A549 (cell line): ENCODE results near the gene MYRIP. TPM values are rescaled to one million over a fixed set of nuclear protein-coding genes. Genes with fewer than 3 reads are reported as not detected.

Experiments used
- ATAC-seq, 2 experiments: fragments of 200-7000 bp in 1 of 2; fragments of >200 bp in 1 of 2; cut with Nextera tagmentation in 1 of 2; cut with Tn5 transposase in 1 of 2; 3 replicates each; pipeline versions ENCODE4 v1.8.0 to v1.9.1; 2018 to 2020; ENCODE audit warnings: mild to moderate bottlenecking in 1 of 2, moderate library complexity in 1 of 2
- CTCF ChIA-PET: fragments of 300-600 bp; sonication (Branson Sonifier 250); formaldehyde crosslinking; extraction: SDS; loops from one replicate; lab custom pipeline; 2021; ENCODE audit warnings: antibody characterized with exemption, inconsistent platforms; lab: Yijun Ruan, JAX
- POLR2A ChIA-PET: fragments of 350-600 bp; formaldehyde crosslinking; extraction: SDS; loops from one replicate; lab custom pipeline; 2021; ENCODE audit warnings: antibody characterized with exemption, inconsistent platforms; lab: Yijun Ruan, JAX
- DNase-seq, 2 experiments: peaks; one replicate each; pipeline versions ENCODE4 v3.0.0 to v3.0.0-alpha.2; 2011 to 2016; ENCODE audit warnings: low read depth in 1 of 2, low spot score in 1 of 2
- FAIRE-seq: peaks from 2 replicates; lab custom pipeline; 2011; peaks lifted over from hg19 to GRCh38; lab: Jason Lieb, UNC
- H3K27ac ChIP-seq, 2 experiments: fragments of >200 bp; sonication (Bioruptor Twin); formaldehyde crosslinking; 3 replicates each; pipeline ENCODE4 v1.5.1; 2016 to 2017
- H3K4me1 ChIP-seq: fragments of >200 bp; sonication (Bioruptor Twin); formaldehyde crosslinking; 3 replicates; pipeline ENCODE4 v1.6.1; 2016
- H3K4me2 ChIP-seq: fragments of >200 bp; sonication (Bioruptor Twin); formaldehyde crosslinking; 3 replicates; pipeline ENCODE4 v1.6.1; 2016
- H3K4me3 ChIP-seq: fragments of >200 bp; sonication (Bioruptor Twin); formaldehyde crosslinking; 3 replicates; pipeline ENCODE4 v1.5.1; 2016
- H3K9me3 ChIP-seq: fragments of >200 bp; sonication (Bioruptor Twin); formaldehyde crosslinking; 3 replicates; pipeline ENCODE4 v1.6.1; 2016
- CHD4 ChIP-seq: fragments of 200-600 bp; sonication (generic); IDR thresholded peaks from 2 replicates; pipeline ENCODE4 v1.6.1; 2016; ENCODE audit warnings: antibody characterized with exemption, mild to moderate bottlenecking, borderline replicate concordance
- CTCF ChIP-seq: fragments of >200 bp; sonication (Bioruptor Twin); formaldehyde crosslinking; IDR thresholded peaks from 3 replicates; pipeline ENCODE4 v1.5.1; 2016
- E2F6 ChIP-seq: IDR thresholded peaks from 2 replicates; pipeline ENCODE4 v1.6.1; 2012; ENCODE audit warnings: low read depth, borderline replicate concordance
- FOSB ChIP-seq: fragments of 250-450 bp; sonication (Bioruptor Pico); IDR thresholded peaks from 2 replicates; pipeline ENCODE4 v1.5.0; 2020; ENCODE audit warnings: mild to moderate bottlenecking, moderate library complexity
- FOSL2 ChIP-seq, 2 experiments: fragments of 450-650 bp in 1 of 2; fragments of >200 bp in 1 of 2; sonication (Bioruptor Twin) in 1 of 2; formaldehyde crosslinking; IDR thresholded peaks; 2 replicates each; pipeline versions ENCODE4 v1.5.0 to v1.6.1; 2016 to 2020; ENCODE audit warnings: mild to moderate bottlenecking in 1 of 2, moderate library complexity in 1 of 2
- FOXS1 ChIP-seq: fragments of 250-450 bp; sonication (Bioruptor Pico); IDR thresholded peaks from 2 replicates; pipeline ENCODE4 v1.5.0; 2020; ENCODE audit warnings: mild to moderate bottlenecking, moderate library complexity
- HDAC2 ChIP-seq: fragments of 200-600 bp; sonication (generic); IDR thresholded peaks from 2 replicates; pipeline ENCODE4 v1.6.1; 2016
- HEYL ChIP-seq: fragments of 250-450 bp; sonication (Bioruptor Pico); IDR thresholded peaks from 2 replicates; pipeline ENCODE4 v1.8.0; 2021; ENCODE audit warnings: mild to moderate bottlenecking, moderate library complexity
- HOXB13 ChIP-seq: fragments of 250-450 bp; sonication (Bioruptor Pico); IDR thresholded peaks from 2 replicates; pipeline ENCODE4 v1.5.0; 2020; ENCODE audit warnings: low read depth, mild to moderate bottlenecking, moderate library complexity
- HOXB5 ChIP-seq: fragments of 250-450 bp; sonication (Bioruptor Pico); IDR thresholded peaks from 2 replicates; pipeline ENCODE4 v1.5.0; 2020; ENCODE audit warnings: mild to moderate bottlenecking, moderate library complexity
- JUN ChIP-seq, 2 experiments: fragments of >200 bp; sonication (Bioruptor Twin); formaldehyde crosslinking; IDR thresholded peaks; 2 replicates in 1 of 2; 3 replicates in 1 of 2; pipeline ENCODE4 v1.6.1; 2016 to 2017
- KDM1A ChIP-seq: fragments of 200-600 bp; sonication (generic); IDR thresholded peaks from 2 replicates; pipeline ENCODE4 v1.6.1; 2016; ENCODE audit warnings: low read depth, mild to moderate bottlenecking
- MAFK ChIP-seq: fragments of 450-650 bp; IDR thresholded peaks from 2 replicates; pipeline ENCODE4 v1.6.1; 2014; ENCODE audit not compliant: partially characterized antibody
- NFE2L2 ChIP-seq: fragments of 150-350 bp; conservative IDR thresholded peaks from 2 replicates; pipeline ENCODE4 v1.6.1; 2014; ENCODE audit warnings: low read length
- NR3C1 ChIP-seq: fragments of >200 bp; sonication (Bioruptor Twin); formaldehyde crosslinking; IDR thresholded peaks from 3 replicates; pipeline ENCODE4 v1.6.1; 2017
- POLR2A ChIP-seq: IDR thresholded peaks from 2 replicates; pipeline ENCODE4 v1.6.1; 2012; ENCODE audit warnings: mild to moderate bottlenecking, low read length
- POLR2AphosphoS2 ChIP-seq: conservative IDR thresholded peaks from 2 replicates; pipeline ENCODE4 v1.6.1; 2012; ENCODE audit warnings: low read length, improper control_type of control experiment, inconsistent platforms
- RCOR1 ChIP-seq: fragments of 150-350 bp; IDR thresholded peaks from 2 replicates; pipeline ENCODE4 v1.6.1; 2014; ENCODE audit warnings: antibody characterized with exemption, low read length, low read depth
- REST ChIP-seq: fragments of 200-600 bp; sonication (generic); IDR thresholded peaks from 2 replicates; pipeline ENCODE4 v1.6.1; 2016; ENCODE audit warnings: antibody characterized with exemption, mild to moderate bottlenecking, moderate library complexity
- TFCP2L1 ChIP-seq: fragments of 250-450 bp; sonication (Bioruptor Pico); IDR thresholded peaks from 2 replicates; pipeline ENCODE4 v1.5.0; 2021; ENCODE audit warnings: mild to moderate bottlenecking
- USF2 ChIP-seq: fragments of 450-650 bp; IDR thresholded peaks from 2 replicates; pipeline ENCODE4 v1.6.1; 2014; ENCODE audit warnings: antibody characterized with exemption
- ZC3H11A ChIP-seq: fragments of 450-650 bp; IDR thresholded peaks from 2 replicates; pipeline ENCODE4 v1.6.1; 2014; ENCODE audit warnings: antibody characterized with exemption, mild to moderate bottlenecking
- ZNF302 ChIP-seq: fragments of 250-450 bp; sonication (Bioruptor Pico); IDR thresholded peaks from 2 replicates; pipeline ENCODE4 v1.9.0; 2021; ENCODE audit warnings: inconsistent platforms, mild to moderate bottlenecking, moderate library complexity
- WGBS: methylation state at CpG from one replicate; pipeline ENCODE4 v1.1.6; 2017; ENCODE audit errors: missing lambda C conversion rate; 5-methylcytosine and 5-hydroxymethylcytosine counted together
- polyA plus RNA-seq, 4 experiments: library from polyadenylated mRNA; depleted of rRNA in 3 of 4; stranded (reverse); fragments of >200 nt; fragmentation: RNase III in 1 of 4; extraction: RNeasy Plus Mini Kit Qiagen cat#74134 plus additional on column Dnase treatment in 1 of 4; gene quantifications; 2 replicates in 3 of 4; 3 replicates in 1 of 4; pipeline ENCODE4 v1.2.3, GENCODE V29; 2011 to 2017

The MYRIP gene
- polyA plus RNA-seq, 2 of the 4 experiments (the other 2 are of a cell fraction): not detected

- no peaks in the 10 kb centered on the region for H3K4me1 ChIP-seq
- no peak overlapping the region for H3K27ac ChIP-seq
- FAIRE-seq: no peak
- no peak for DNase-seq
- CTCF ChIA-PET: no interaction called here
- H3K4me3 ChIP-seq: no peak overlapping the region
- TF ChIP-seq HEYL (CRISPR knock-in tag): no peak
- no peak for TF ChIP-seq HOXB13 (CRISPR knock-in tag)
- no peak for TF ChIP-seq POLR2AphosphoS2
- no peak for TF ChIP-seq E2F6
- TF ChIP-seq HOXB5 (CRISPR knock-in tag): no peak
- TF ChIP-seq KDM1A: no peak
- TF ChIP-seq MAFK: no peak
- no peak for TF ChIP-seq FOXS1 (CRISPR knock-in tag)
- no peak overlapping the region for H3K4me2 ChIP-seq
- WGBS: 3% methylated on average over 1 of the region's 1 CpG
- no peaks in the 10 kb centered on the region for H3K9me3 ChIP-seq
- POLR2A ChIA-PET: no interaction called here
- no peak for ATAC-seq
Measured at GRCh38 chr3:40242216-40242615, 432.8 kb downstream of the MYRIP start.

GRCh38 chr3:40242638-40243037 is 433.2 kb downstream of the MYRIP start:
- ATAC-seq (no peak), FAIRE-seq (no peak), DNase-seq (no peak)
- no peak overlapping the region for H3K4me2 ChIP-seq
- H3K27ac ChIP-seq: no peak overlapping the region
- no peak overlapping the region for H3K4me3 ChIP-seq
- H3K9me3 ChIP-seq: no peaks in the 10 kb centered on the region
- ChIA-PET CTCF (no interaction called here), POLR2A (no interaction called here)
- H3K4me1 ChIP-seq: no peaks in the 10 kb centered on the region
- no peak for TF ChIP-seq RCOR1
- no peak for TF ChIP-seq NR3C1
- TF ChIP-seq POLR2A: no peak
- no peak for TF ChIP-seq HDAC2
- TF ChIP-seq REST: no peak
- no peak for TF ChIP-seq FOSB (CRISPR knock-in tag)
- TF ChIP-seq NFE2L2: no peak
- no peak for TF ChIP-seq ZC3H11A
- TF ChIP-seq HOXB5 (CRISPR knock-in tag): no peak
- TF ChIP-seq CHD4: no peak
- TF ChIP-seq FOXS1 (CRISPR knock-in tag): no peak
- TF ChIP-seq USF2: no peak
- no peak for TF ChIP-seq KDM1A
- no peak for TF ChIP-seq E2F6
- TF ChIP-seq ZNF302 (CRISPR knock-in tag): no peak
- no peak for TF ChIP-seq TFCP2L1 (CRISPR knock-in tag)
- no peak for TF ChIP-seq JUN (IDR thresholded peaks at IDR 0.05)
- no peak for TF ChIP-seq CTCF
- no peak for TF ChIP-seq FOSL2 (IDR thresholded peaks at IDR 0.05)
- no peak for TF ChIP-seq FOSL2 (CRISPR knock-in tag; IDR thresholded peaks at IDR 0.05)
- 0% methylated on average over 1 of the region's 1 CpG for WGBS
